ENCODE results near the gene MIER2. TPM values are rescaled to one million over a fixed set of nuclear protein-coding genes. Genes with fewer than 3 reads are reported as not detected.

Gene MIER2
- polyA plus RNA-seq, 1 of the 3 experiments (the other 2 are of a cell fraction): 15.9 TPM

GRCh38 chr19:309206-309565 is 35.4 kb downstream of the MIER2 start:
- Histone ChIP-seq H2AFZ (ENCODE audit: low read depth) (no peak overlapping the region), H3K27me3 (ENCODE audit: insufficient read depth) (no peaks in the 10 kb centered on the region), H3F3A (replicated peaks; ENCODE audit: insufficient read depth) (no peaks in the 10 kb centered on the region), H3K27ac (ENCODE audit: low read depth in 2 of 2, low read length in 1 of 2) (no peak overlapping the region), H3K4me2 (no peak overlapping the region), H3K4me3 (ENCODE audit: low read depth in 2 of 2, low read length in 1 of 2) (no peak overlapping the region), H3K79me2 (ENCODE audit: insufficient read depth) (0 out of 2 replicates have a peak, but pooled peaks cover 4% of the 10 kb centered on the region), H3K4me1 (ENCODE audit: control insufficient read depth in 1 of 2, insufficient read depth in 2 of 2, low read depth in 1 of 2, low read length in 1 of 2) (no peaks in the 10 kb centered on the region), H4K20me1 (ENCODE audit: insufficient read depth) (no peaks in the 10 kb centered on the region), H3K9me3 (no peaks in the 10 kb centered on the region), H3K9me2 (no peaks in the 10 kb centered on the region), H3K36me3 (replicated peaks in 1 of 2; ENCODE audit: control insufficient read depth in 1 of 2, insufficient read depth in 2 of 2, low read length in 1 of 2) (peaks cover 0 to 56% of the 10 kb centered on the region in 2 experiments), H3K9ac (no peak overlapping the region)
- CTCF ChIA-PET: no interaction called here
- TF ChIP-seq IRF3 (IDR thresholded peaks at IDR 0.05; ENCODE audit: low read depth, low read length): no peak
- no peak for TF ChIP-seq SMC3 (IDR thresholded peaks at IDR 0.05; ENCODE audit: low read depth, low read length)
- TF ChIP-seq TEAD4 (IDR thresholded peaks at IDR 0.05; ENCODE audit: borderline replicate concordance, insufficient read depth): no peak
- no peak for TF ChIP-seq YY1 (IDR thresholded peaks at IDR 0.05; ENCODE audit: low read depth)
- TF ChIP-seq USF2 (IDR thresholded peaks at IDR 0.05; ENCODE audit: borderline replicate concordance, low read depth, low read length): no peak
- no peak for TF ChIP-seq CHD2 (IDR thresholded peaks at IDR 0.05; ENCODE audit: low read length, partially characterized antibody)
- no peak for TF ChIP-seq RFX5 (IDR thresholded peaks at IDR 0.05; ENCODE audit: low read length)
- no peak for TF ChIP-seq REST (IDR thresholded peaks at IDR 0.05; ENCODE audit: low read depth, low read length)
- no peak for TF ChIP-seq MEF2A (IDR thresholded peaks at IDR 0.05; ENCODE audit: borderline replicate concordance, low read depth)
- 76% methylated on average over 10 of the region's 14 CpGs for WGBS (ENCODE audit: low lambda C conversion rate)
- peak; percentile 32 for DNase-seq
- POLR2A ChIA-PET: no interaction called here

- Histone ChIP-seq H3K9ac (no peak overlapping the region), H3K4me3 (ENCODE audit: low read depth in 2 of 2, low read length in 1 of 2) (no peak overlapping the region), H3K4me2 (no peak overlapping the region), H3K9me2 (no peaks in the 10 kb centered on the region), H3F3A (replicated peaks; ENCODE audit: insufficient read depth) (no peaks in the 10 kb centered on the region), H3K4me1 (ENCODE audit: control insufficient read depth in 1 of 2, insufficient read depth in 2 of 2, low read depth in 1 of 2, low read length in 1 of 2) (no peaks in the 10 kb centered on the region), H3K27ac (ENCODE audit: low read depth in 2 of 2, low read length in 1 of 2) (no peak overlapping the region), H3K9me3 (no peaks in the 10 kb centered on the region), H2AFZ (ENCODE audit: low read depth) (no peak overlapping the region), H3K36me3 (replicated peaks in 1 of 2; ENCODE audit: control insufficient read depth in 1 of 2, insufficient read depth in 2 of 2, low read length in 1 of 2) (peaks cover 0 to 51% of the 10 kb centered on the region in 2 experiments), H3K27me3 (ENCODE audit: insufficient read depth) (no peaks in the 10 kb centered on the region), H3K79me2 (ENCODE audit: insufficient read depth) (0 out of 2 replicates have a peak, but pooled peaks cover 4% of the 10 kb centered on the region), H4K20me1 (ENCODE audit: insufficient read depth) (no peaks in the 10 kb centered on the region)
- ChIA-PET CTCF (no interaction called here), POLR2A (no interaction called here)
- DNase-seq: peak; percentile 33
- 93% methylated on average over 5 of the region's 48 CpGs for WGBS (ENCODE audit: low lambda C conversion rate)
- TF ChIP-seq FOXJ3 (CRISPR knock-in tag; IDR thresholded peaks at IDR 0.05): no peak
- no peak for TF ChIP-seq PBX3 (IDR thresholded peaks at IDR 0.05)
- TF ChIP-seq ELF1 (IDR thresholded peaks at IDR 0.05): no peak
- no peak for TF ChIP-seq ZBTB33 (IDR thresholded peaks at IDR 0.05; ENCODE audit: borderline replicate concordance, low read depth)
- TF ChIP-seq MEF2A (IDR thresholded peaks at IDR 0.05; ENCODE audit: borderline replicate concordance, low read depth): no peak
- TF ChIP-seq GATA2 (CRISPR knock-in tag; IDR thresholded peaks at IDR 0.05): no peak
- no peak for TF ChIP-seq TEAD4 (IDR thresholded peaks at IDR 0.05; ENCODE audit: borderline replicate concordance, insufficient read depth)
- no peak for TF ChIP-seq MAX (IDR thresholded peaks at IDR 0.05; ENCODE audit: low read depth)
- no peak for TF ChIP-seq IRF3 (IDR thresholded peaks at IDR 0.05; ENCODE audit: low read depth, low read length)
- TF ChIP-seq TCF12 (IDR thresholded peaks at IDR 0.05): no peak
Observed at GRCh38 chr19:308471-309205, 36.0 kb downstream of the MIER2 start.
